GM21526 (cell line): Measurements from ENCODE around the gene TENM4.

Source experiments
- ATAC-seq: cut with Tn5 transposase; IDR thresholded peaks from one replicate; pipeline ENCODE4 v1.9.1; 2021; ENCODE audit warnings: moderate library complexity; ENCODE audit not compliant: unreplicated experiment, low FRiP score

TENM4 gene

GRCh38 chr11:78666675-78667160 lies 774.1 kb downstream of the TENM4 start:
- ATAC-seq, result no peak

GRCh38 chr11:78664636-78665035 lies 776.2 kb downstream of the TENM4 start:
- ATAC-seq, result no peak

- no peak for ATAC-seq
Measured at GRCh38 chr11:78662811-78663210, 778.0 kb downstream of the TENM4 start.

DNA sequence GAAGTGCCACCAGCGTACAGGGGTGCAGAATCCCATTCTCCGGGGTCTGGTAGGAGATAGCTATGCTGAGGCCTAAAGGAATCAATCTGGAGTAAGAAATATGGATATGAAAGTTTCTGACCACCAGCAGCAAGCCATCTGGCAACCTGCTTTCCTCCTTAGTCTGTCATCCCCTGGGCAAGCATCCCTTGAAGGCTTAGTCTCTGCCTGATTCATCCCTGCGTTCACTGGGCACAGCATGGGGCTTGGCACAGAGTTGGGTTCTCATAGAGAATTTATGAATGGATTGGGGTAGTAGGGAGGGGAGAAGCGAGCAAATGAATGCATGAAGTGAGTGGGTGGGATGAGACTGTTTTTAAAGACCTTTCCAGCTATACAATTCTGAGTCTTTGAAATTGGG lies 780.4 kb downstream of the TENM4 start:
- ATAC-seq, result no peak

DNA sequence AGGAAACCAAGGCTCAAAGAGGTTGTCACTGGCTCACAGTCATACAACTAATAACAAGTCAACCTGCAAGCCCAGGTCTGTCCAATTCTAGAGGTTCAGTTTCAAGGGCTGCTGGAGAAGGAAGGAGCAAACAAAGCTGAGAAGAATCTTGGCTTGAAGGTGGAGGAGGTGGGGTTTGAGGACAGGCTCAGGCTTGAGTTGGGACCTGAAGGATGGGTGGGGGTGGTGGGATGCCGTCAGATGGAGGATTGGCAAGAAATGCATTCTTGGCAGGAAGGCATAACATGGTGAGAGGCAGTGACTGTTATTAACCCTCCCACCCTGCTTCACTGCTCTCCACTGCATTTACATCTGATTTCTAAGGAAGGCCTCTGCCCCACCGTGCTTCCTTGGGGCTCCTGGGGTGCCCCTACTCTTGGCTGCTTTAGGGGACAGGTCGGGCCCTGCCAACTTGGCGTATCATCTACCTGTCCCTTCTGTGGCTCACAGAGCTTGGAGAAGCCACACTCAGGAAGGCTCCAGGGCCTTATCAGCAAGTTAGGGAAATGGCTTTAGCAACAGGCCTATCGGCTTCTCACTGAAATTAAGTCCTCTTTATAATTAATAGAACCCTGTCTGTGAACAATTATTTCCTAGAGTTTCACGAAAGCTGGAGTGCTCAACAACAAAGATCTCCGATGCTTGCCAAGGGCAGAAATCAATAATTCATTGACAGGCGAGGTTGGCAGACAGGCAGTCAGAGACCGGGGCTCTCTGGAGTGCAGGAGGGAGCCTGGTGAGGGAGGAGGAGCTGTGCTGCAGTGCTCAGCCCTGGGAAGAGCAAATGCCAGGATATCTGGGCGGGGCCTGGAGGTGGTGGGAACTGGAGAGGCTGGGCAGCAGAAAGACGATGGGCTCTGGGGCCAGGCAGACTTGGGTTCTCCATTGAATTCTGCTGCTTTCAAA lies 781.2 kb downstream of the TENM4 start:
- no peak for ATAC-seq

GRCh38 chr11:78657968-78658839 lies 782.6 kb downstream of the TENM4 start:
- no peak for ATAC-seq

GRCh38 chr11:78657441-78657840 lies 783.4 kb downstream of the TENM4 start:
- ATAC-seq, result no peak

DNA sequence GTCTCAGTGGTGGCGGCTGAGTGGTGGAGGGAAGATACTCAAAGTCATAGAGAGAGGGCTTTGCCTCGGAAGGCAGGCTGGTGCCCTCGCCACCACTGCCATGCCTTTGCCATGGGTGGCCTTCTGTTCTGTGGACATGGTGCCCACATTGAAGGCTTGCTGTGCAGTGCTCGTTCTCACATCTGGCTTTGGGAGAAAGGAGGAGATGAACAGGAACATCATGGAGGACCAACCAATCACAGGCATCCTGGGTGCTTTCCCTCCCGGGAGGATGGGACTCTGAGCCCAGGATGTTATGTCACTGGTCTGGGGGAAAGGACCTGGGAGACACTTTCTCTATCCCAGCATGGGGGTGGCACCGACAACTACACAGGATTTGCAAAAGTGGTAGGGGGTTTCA lies 783.8 kb downstream of the TENM4 start:
- no peak for ATAC-seq

DNA sequence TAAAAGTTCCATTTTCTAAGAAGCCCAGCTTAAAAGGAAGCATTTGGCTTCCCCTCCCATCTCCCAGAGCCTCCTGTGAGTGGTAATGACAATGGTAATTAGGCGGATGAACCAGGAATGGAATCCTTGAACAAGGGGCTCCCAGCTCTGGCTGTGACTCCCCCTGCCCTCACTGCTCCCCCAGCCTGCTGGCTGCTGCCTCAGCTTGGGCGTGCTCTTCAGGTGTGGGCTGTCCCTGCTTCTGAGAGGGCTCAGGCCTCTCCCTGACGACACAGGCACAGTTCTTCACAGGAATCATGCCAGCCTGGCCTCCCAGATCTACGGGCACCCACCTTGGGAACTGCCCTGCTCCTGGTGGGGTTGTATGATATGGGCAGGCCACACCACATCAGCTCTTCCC lies 784.5 kb downstream of the TENM4 start:
- ATAC-seq, result no peak

DNA sequence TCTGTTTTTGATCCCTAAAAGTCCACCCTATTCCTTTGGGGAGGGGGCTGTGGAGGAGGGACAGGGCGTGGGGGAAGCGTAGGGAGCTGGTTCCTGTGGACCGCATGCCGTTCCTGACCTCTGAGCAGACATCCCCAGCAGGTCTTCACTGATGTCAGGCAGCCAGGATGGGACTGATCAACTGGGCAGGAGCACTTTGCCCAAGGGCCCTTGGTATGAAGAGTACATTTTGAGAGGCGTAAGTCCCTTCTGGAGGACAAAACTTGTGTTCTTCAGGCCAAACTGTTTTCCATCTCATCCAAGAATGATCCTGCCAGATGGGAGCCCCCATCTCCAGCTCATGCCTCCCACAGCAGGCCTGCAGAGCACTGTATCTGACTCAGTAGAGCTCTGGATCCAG lies 785.3 kb downstream of the TENM4 start:
- ATAC-seq, result no peak

DNA sequence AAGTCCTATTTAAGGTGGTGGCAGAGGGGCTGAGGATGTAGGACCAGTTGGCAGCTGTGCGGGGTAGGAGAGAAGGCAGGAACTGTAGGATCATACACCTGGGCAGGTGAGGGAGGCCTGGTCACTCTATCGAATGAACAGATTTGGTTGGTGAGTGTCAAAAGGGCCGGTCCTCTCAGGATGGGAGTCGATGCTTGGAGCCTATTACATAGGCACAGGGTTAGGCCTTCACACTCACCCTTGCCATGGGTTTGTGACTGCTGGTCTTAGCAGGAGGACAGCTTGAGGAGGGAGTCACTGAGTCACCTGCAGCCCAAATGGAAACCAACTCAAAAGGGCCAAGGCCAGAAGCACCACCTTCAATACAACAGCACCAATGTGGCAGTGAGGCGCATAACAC lies 786.0 kb downstream of the TENM4 start:
- no peak for ATAC-seq

- no peak for ATAC-seq
Measured at GRCh38 chr11:78654071-78654470, 786.8 kb downstream of the TENM4 start.

GRCh38 chr11:78653294-78653909 lies 787.4 kb downstream of the TENM4 start:
- ATAC-seq, result no peak

GRCh38 chr11:78652843-78653239 lies 788.0 kb downstream of the TENM4 start:
- no peak for ATAC-seq

DNA sequence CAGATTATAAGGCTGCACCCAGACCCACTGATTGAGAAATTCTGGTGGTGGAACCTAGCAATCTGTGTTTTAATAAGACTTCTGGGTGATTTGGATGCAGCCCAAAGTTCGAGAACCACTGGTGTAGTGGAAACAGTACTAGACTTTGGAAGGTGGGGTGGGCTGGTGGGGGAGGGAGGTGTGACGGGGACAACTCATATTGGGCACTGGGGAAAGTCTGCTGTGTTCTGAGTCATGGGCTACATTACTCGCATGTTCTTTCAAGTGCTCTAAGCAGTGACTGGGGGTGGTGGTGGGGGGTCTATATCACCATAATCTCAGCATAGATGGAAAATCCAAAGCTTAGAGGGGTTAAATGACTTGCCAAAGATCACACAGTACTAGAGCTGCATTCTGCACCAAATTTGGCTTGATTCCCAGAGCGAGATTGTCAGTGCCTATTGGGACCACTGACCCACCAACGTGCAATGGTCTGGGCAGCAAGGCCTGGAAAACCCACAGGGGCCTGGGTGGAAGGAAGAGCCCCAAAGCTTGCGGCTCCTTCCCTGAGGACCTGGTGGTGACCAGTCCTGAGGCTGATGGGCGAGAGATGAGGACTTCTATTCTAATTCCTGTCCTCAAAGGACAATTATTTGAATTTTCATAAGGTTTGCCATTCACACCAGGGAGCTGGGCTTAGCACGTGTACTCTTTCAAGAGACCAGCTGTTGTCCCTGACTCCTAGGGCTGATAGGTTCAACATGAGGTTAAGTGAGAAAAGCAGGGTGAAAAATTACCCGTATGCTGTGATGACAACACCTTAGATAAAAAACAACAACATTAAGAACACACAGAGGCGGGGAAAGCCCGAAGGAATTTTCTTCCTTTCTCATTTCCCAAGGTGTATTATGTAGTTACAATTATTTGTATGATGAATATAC lies 788.6 kb downstream of the TENM4 start:
- ATAC-seq, result no peak

DNA sequence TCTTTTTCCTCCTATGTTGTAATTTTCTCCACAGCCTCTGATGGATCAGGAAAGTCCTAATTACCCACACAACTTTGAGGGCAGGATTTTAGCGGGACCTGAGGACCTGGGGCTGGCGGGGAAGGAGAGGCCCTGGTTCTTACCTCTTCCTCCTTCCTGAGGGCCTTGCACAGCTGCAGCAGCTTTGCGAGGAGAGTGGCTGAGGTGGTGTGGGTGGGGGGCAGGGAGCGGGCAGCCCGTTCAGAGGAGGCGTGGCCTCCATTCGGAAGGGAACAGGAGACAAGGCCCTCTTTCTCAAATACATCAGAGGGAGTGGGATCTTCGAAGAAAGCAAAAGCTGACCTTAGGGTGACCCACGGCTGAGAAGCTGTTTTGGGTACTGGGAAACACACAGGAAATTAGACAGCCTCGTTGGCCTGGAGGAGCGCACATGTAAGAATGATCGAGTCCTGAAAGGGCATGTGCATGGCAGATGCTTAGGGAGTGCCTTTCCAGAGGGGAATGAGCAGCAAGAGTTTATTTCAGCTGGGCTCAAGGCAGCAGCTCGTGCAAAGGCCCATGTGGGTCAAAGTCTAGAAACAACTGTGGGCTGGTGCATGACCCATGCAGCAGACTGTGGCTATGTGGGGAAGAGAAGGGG lies 789.6 kb downstream of the TENM4 start:
- ATAC-seq, result no peak

- ATAC-seq, result no peak
Measured at GRCh38 chr11:78649361-78650215, 791.2 kb downstream of the TENM4 start.
